Gastroesophageal sphincter (tissue), 4 donors: Measurements from ENCODE around the gene CMTM8. TPM values are rescaled to one million over a fixed set of nuclear protein-coding genes. Genes with fewer than 3 reads are reported as not detected.

Experiments used
- ATAC-seq: fragments of 150-250 bp; one replicate; pipeline ENCODE4 v1.9.1; 2016; ENCODE audit warnings: mild to moderate bottlenecking, moderate library complexity
- H3K27ac ChIP-seq, 4 donors: fragments of 200-600 bp; sonication (generic) in 3 of 4; 1 replicate in 3 of 4; 2 replicates in 1 of 4; pipeline ENCODE4 v1.5.1; 2016 to 2019
- H3K27me3 ChIP-seq: fragments of 200-600 bp; sonication (generic); one replicate; pipeline ENCODE4 v1.5.1; 2019
- H3K36me3 ChIP-seq, 2 donors: fragments of 200-600 bp; sonication (generic); one replicate each; pipeline ENCODE4 v1.5.1; 2019; ENCODE audit warnings: control low read depth in 1 of 2
- H3K4me1 ChIP-seq, 3 donors: fragments of 200-600 bp; sonication (generic); 1 replicate in 2 of 3; 2 replicates in 1 of 3; pipeline ENCODE4 v1.5.1; 2016 to 2019; ENCODE audit warnings: control low read depth in 2 of 3
- H3K4me3 ChIP-seq, 2 donors: fragments of 200-600 bp; sonication (generic); one replicate each; pipeline ENCODE4 v1.5.1; 2019; ENCODE audit warnings: mild to moderate bottlenecking in 1 of 2, moderate library complexity in 1 of 2
- H3K9me3 ChIP-seq, 3 donors: fragments of 200-600 bp; sonication (generic); one replicate each; pipeline ENCODE4 v1.5.1; 2017 to 2019; ENCODE audit warnings: control low read depth in 2 of 3
- CTCF ChIP-seq, 4 experiments: fragments of 200-600 bp in 2 of 4; fragments of 450-650 bp in 2 of 4; sonication (generic) in 1 of 4; IDR thresholded peaks; one replicate each; pipeline ENCODE4 v1.5.1; 2017 to 2019; ENCODE audit warnings: antibody characterized with exemption in 4 of 4, mild to moderate bottlenecking in 2 of 4, moderate library complexity in 2 of 4
- EP300 ChIP-seq: sonication (generic); formaldehyde crosslinking; IDR thresholded peaks from one replicate; pipeline ENCODE4 v1.6.1; 2017; ENCODE audit warnings: antibody characterized with exemption, mild to moderate bottlenecking
- POLR2A ChIP-seq, 2 donors: fragments of 450-650 bp; IDR thresholded peaks; one replicate each; pipeline ENCODE4 v1.6.1; 2017; ENCODE audit warnings: antibody characterized with exemption in 2 of 2, mild to moderate bottlenecking in 2 of 2, moderate library complexity in 1 of 2
- POLR2AphosphoS5 ChIP-seq: sonication (generic); formaldehyde crosslinking; IDR thresholded peaks from one replicate; pipeline ENCODE4 v1.6.1; 2017; ENCODE audit warnings: antibody characterized with exemption
- WGBS, 2 donors: methylation state at CpG; one replicate each; pipeline ENCODE4 v1.1.5; 2018; ENCODE audit warnings: low coverage in 1 of 2; 5-methylcytosine and 5-hydroxymethylcytosine counted together
- total RNA-seq, 4 donors: library from RNA; depleted of rRNA; stranded (reverse); fragments of >200 nt; gene quantifications; one replicate each; pipeline ENCODE4 v1.1.0, GENCODE V29; 2016

The CMTM8 gene
- total RNA-seq, 4 donors from 2014 or later: 1.2 to 3.1 (median 1.6) TPM

GRCh38 chr3:32316976-32317375, 78.5 kb downstream of the CMTM8 start:
- no peaks in the 10 kb centered on the region for H3K9me3 ChIP-seq
- H3K27ac ChIP-seq: no peak overlapping the region
- H3K27me3 ChIP-seq: no peaks in the 10 kb centered on the region
- H3K4me3 ChIP-seq: no peak overlapping the region
- peaks cover 0 to 7% (median 0%) of the 10 kb centered on the region in 3 donors for H3K4me1 ChIP-seq
- no peaks in the 10 kb centered on the region for H3K36me3 ChIP-seq
- no peak for TF ChIP-seq EP300
- no peak for TF ChIP-seq POLR2A (IDR thresholded peaks at IDR 0.05)
- TF ChIP-seq POLR2AphosphoS5: no peak
- TF ChIP-seq CTCF (IDR thresholded peaks at IDR 0.05): no peak
- 44 to 48% methylated on average over 2 of the region's 2 CpGs for WGBS, 2 donors
- ATAC-seq: no peak

- Histone ChIP-seq H3K27ac (no peak overlapping the region), H3K9me3 (no peaks in the 10 kb centered on the region), H3K36me3 (no peaks in the 10 kb centered on the region), H3K27me3 (no peaks in the 10 kb centered on the region), H3K4me3 (no peak overlapping the region), H3K4me1 (peaks cover 0 to 7% (median 0%) of the 10 kb centered on the region in 3 donors)
- WGBS, 2 donors: 92 to 93% methylated on average over 2 of the region's 2 CpGs
- no peak for ATAC-seq
- no peak for TF ChIP-seq EP300
- TF ChIP-seq POLR2A (IDR thresholded peaks at IDR 0.05): no peak
- no peak for TF ChIP-seq POLR2AphosphoS5
- no peak for TF ChIP-seq CTCF (IDR thresholded peaks at IDR 0.05)
These were observed 81.1 kb downstream of the CMTM8 start for GRCh38 chr3:32319607-32320006.

GRCh38 chr3:32320080-32320479, 81.6 kb downstream of the CMTM8 start:
- H3K9me3 ChIP-seq: no peaks in the 10 kb centered on the region
- peaks cover 0 to 7% (median 0%) of the 10 kb centered on the region in 3 donors for H3K4me1 ChIP-seq
- H3K4me3 ChIP-seq: no peak overlapping the region
- no peaks in the 10 kb centered on the region for H3K27me3 ChIP-seq
- no peak for ATAC-seq
- WGBS, 2 donors: 48 to 79% methylated on average over 6 of the region's 6 CpGs
- H3K36me3 ChIP-seq: no peaks in the 10 kb centered on the region
- H3K27ac ChIP-seq: no peak overlapping the region
- TF ChIP-seq CTCF (IDR thresholded peaks at IDR 0.05): no peak
- no peak for TF ChIP-seq POLR2A (IDR thresholded peaks at IDR 0.05)
- no peak for TF ChIP-seq POLR2AphosphoS5
- no peak for TF ChIP-seq EP300

GRCh38 chr3:32321095-32321790, 82.8 kb downstream of the CMTM8 start:
- no peak overlapping the region for H3K4me3 ChIP-seq
- H3K9me3 ChIP-seq: no peaks in the 10 kb centered on the region
- ATAC-seq: no peak
- H3K4me1 ChIP-seq: peaks cover 0 to 7% (median 0%) of the 10 kb centered on the region in 3 donors
- no peak for TF ChIP-seq CTCF (IDR thresholded peaks at IDR 0.05)
- no peak for TF ChIP-seq POLR2AphosphoS5
- TF ChIP-seq EP300: no peak
- TF ChIP-seq POLR2A (IDR thresholded peaks at IDR 0.05): no peak
- no peak overlapping the region for H3K27ac ChIP-seq
- no peaks in the 10 kb centered on the region for H3K36me3 ChIP-seq
- 53 to 70% methylated on average over 9 to 13 of the region's 16 CpGs for WGBS, 2 donors
- no peaks in the 10 kb centered on the region for H3K27me3 ChIP-seq

GRCh38 chr3:32322311-32322710, 83.8 kb downstream of the CMTM8 start:
- no peaks in the 10 kb centered on the region for H3K27me3 ChIP-seq
- no peak overlapping the region for H3K27ac ChIP-seq
- H3K4me1 ChIP-seq: peaks cover 0 to 7% (median 0%) of the 10 kb centered on the region in 3 donors
- 85% methylated on average over 1 of the region's 1 CpG for WGBS, 2 donors
- no peaks in the 10 kb centered on the region for H3K9me3 ChIP-seq
- TF ChIP-seq CTCF (IDR thresholded peaks at IDR 0.05) (no peak), EP300 (no peak), POLR2AphosphoS5 (no peak), POLR2A (IDR thresholded peaks at IDR 0.05) (no peak)
- no peaks in the 10 kb centered on the region for H3K36me3 ChIP-seq
- no peak overlapping the region for H3K4me3 ChIP-seq
- ATAC-seq: no peak
